B cell (primary cell): Measurements from ENCODE around the gene FRAT2.

Source experiments
- EZH2 ChIP-seq: IDR thresholded peaks from 2 replicates; pipeline ENCODE4 v1.6.1; 2012; ENCODE audit warnings: borderline replicate concordance, low read depth, mild to moderate bottlenecking, moderate library complexity, low read length; ENCODE audit not compliant: insufficient read depth, poor library complexity, severe bottlenecking
- TF ChIP-seq, protein P1 (sequence below): fragments of 200-600 bp; IDR thresholded peaks from one replicate; pipeline ENCODE4 v1.8.0; 2022; ENCODE audit warnings: antibody characterized with exemption, mild to moderate bottlenecking

DNA sequence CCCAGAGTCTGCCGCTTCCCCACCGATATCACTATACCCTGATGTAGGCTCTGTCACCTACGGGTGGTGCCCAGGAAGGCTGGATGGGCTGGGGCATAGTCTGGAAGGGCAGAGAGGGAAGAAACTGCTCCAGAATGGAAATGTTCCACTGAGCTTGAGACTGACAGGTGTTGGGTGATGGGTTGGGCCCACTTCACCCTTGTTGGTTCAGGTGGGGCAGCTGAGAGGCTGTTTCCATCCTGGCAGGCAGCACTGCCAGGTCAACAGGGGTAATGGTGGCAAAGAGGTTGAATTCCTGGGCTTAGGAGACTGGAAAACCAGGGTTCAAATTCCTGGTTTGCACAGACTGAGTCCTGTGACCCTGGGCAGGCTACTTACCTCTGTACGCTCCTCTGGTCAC is 28.5 kb upstream of the FRAT2 start:
- no peak for TF ChIP-seq EZH2
- TF ChIP-seq, protein P1, sequence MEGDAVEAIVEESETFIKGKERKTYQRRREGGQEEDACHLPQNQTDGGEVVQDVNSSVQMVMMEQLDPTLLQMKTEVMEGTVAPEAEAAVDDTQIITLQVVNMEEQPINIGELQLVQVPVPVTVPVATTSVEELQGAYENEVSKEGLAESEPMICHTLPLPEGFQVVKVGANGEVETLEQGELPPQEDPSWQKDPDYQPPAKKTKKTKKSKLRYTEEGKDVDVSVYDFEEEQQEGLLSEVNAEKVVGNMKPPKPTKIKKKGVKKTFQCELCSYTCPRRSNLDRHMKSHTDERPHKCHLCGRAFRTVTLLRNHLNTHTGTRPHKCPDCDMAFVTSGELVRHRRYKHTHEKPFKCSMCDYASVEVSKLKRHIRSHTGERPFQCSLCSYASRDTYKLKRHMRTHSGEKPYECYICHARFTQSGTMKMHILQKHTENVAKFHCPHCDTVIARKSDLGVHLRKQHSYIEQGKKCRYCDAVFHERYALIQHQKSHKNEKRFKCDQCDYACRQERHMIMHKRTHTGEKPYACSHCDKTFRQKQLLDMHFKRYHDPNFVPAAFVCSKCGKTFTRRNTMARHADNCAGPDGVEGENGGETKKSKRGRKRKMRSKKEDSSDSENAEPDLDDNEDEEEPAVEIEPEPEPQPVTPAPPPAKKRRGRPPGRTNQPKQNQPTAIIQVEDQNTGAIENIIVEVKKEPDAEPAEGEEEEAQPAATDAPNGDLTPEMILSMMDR: no peak
